ENCODE results near the gene PTOV1. TPM values are rescaled to one million over a fixed set of nuclear protein-coding genes. Genes with fewer than 3 reads are reported as not detected.

Gene PTOV1
- total and polyA plus RNA-seq, 2 of the 13 experiments (the other 11 are each of a cell fraction or from before 2014, with no cell fraction given): 63.5 to 68.5 TPM

DNA sequence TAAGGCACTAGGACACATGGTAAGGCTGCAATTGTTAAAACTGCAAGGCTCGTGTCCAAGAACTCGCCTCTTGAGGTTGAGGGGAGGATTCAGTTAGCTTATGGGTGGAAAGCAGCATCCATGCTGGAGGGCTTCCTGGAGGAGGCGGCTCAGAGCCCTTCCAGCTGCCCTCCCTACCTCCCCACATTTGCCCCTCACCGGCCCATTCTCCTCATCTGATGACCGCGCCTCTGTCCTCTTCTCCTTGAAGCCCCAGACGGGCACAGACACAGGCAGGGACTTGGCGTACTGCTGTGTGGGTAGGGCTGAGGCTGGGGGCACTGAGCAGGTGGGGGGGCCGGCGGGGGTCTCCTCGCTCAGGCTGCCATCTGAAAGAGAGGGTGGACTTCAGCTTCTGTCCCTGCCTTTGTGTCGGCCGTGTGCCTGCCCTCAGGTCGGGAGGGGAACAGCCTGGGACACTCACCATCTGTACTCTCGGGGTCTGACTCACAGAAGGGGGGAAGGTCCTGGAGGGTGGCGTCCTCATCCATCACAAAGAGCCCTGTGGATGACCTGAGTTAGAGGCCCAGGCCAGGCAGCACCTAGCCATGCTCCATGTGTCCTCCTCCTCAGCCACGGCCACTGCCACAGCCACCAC, 20.5 kb downstream of the PTOV1 start:
- Histone ChIP-seq H3K79me2 (ENCODE audit: insufficient read depth, low read length) (peaks cover 27% of the 10 kb centered on the region), H3K27ac (ENCODE audit: extremely low read length, insufficient read depth, low read length) (no peak overlapping the region), H3K4me3 (replicated peaks in 1 of 3; ENCODE audit: insufficient read depth in 1 of 3, low read depth in 2 of 3, low read length in 3 of 3) (no peak overlapping the region), H3K9ac (ENCODE audit: insufficient read depth, low read depth, low read length) (no peak overlapping the region), H3K9me3 (ENCODE audit: low read length) (no peaks in the 10 kb centered on the region), H3K4me2 (ENCODE audit: low read depth, low read length) (no peak overlapping the region), H2AFZ (ENCODE audit: low read length) (no peak overlapping the region), H4K20me1 (ENCODE audit: insufficient read depth, low read length) (no peaks in the 10 kb centered on the region), H3K27me3 (ENCODE audit: control insufficient read depth in 1 of 2, insufficient read depth in 2 of 2, low read length in 2 of 2) (no peaks in the 10 kb centered on the region; a peak in 1 of 5 replicates), H3K4me1 (ENCODE audit: insufficient read depth, low read length) (peaks cover 41% of the 10 kb centered on the region), H3K36me3 (replicated peaks in 1 of 2; ENCODE audit: control insufficient read depth in 1 of 2, insufficient read depth in 2 of 2, low read length in 2 of 2) (peaks cover 0 to 5% of the 10 kb centered on the region in 2 experiments; a peak in 3 of 5 replicates)
- no TSS peak for BruUV-seq (replicated peaks)
- in situ Hi-C loops (cut with HindIII; ENCODE audit: extremely low pct_ligation_motif_present, low pct_unique_long_range_greater_than_20kb) (no loop called here), intact Hi-C loops (cut with micrococcal nuclease; ENCODE audit: unreplicated experiment) (no loop called here)
- FAIRE-seq: no peak
- 95% methylated on average over 14 of the region's 17 CpGs for WGBS (ENCODE audit: low lambda C conversion rate)
- ChIA-PET CTCF (ENCODE audit: low intra/inter-chr PET ratio, low total read pairs) (no interaction called here), POLR2A (no interaction called here)
- TF ChIP-seq, protein P1, sequence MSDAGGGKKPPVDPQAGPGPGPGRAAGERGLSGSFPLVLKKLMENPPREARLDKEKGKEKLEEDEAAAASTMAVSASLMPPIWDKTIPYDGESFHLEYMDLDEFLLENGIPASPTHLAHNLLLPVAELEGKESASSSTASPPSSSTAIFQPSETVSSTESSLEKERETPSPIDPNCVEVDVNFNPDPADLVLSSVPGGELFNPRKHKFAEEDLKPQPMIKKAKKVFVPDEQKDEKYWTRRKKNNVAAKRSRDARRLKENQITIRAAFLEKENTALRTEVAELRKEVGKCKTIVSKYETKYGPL (CRISPR knock-in tag; IDR thresholded peaks at IDR 0.05): no peak
- peak; percentile 69 for TF ChIP-seq ZFP36 (IDR thresholded peaks at IDR 0.05; ENCODE audit: borderline replicate concordance, low read depth, low read length, partially characterized antibody)
- no peak for TF ChIP-seq PCBP1 (IDR thresholded peaks at IDR 0.05; ENCODE audit: borderline replicate concordance, low read depth, low read length)
- DNase-seq (ENCODE audit: low spot score): no peak
- ATAC-seq: no peak

DNA sequence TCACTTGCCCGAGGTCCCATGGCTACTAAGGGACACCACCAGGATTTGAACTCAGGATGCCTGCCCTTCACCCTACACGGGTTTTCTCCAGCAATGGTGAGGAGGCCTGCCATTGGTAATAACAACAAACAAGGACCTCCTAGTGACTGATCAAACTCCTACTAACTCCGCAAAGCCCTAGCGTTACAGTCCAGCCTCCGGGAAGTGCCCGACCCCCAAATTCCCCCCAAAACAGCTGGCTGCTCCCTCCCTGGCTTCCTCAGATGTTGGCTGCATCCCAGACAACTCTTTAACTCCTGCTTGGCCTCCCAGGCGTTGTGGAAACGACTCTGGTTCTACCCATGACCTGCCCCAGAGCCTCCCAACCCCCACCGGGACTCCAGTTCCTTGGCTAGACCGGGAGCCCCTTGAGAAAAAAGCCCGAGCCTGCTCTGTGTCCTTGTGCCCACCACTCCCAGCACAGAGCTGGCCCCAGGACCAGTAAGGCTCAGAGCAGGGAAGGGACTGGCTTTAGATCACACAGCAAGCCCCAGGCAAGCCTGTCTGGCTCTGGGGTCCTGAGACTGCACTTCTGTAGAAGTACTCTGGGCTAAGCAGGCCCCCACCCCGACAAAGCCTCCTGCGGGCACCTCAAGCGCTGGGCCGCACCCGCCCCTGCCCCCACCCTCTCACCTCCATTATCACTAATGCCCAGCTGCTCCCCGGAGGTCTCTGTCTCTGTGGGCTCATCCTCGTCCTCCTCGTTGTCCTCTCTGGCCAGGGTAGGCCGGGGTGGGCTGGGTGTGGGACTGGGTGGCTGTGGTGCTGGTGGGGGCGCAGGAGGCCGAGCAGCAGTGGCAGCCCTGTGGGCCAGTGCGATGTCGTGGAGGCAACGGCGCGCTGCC, 21.5 kb downstream of the PTOV1 start:
- no peaks in the 10 kb centered on the region for H3K9me3 ChIP-seq (ENCODE audit: low read length)
- POLR2A ChIA-PET: no interaction called here
- H3K79me2 ChIP-seq (ENCODE audit: insufficient read depth, low read length): peaks cover 24% of the 10 kb centered on the region
- H3K27me3 ChIP-seq (ENCODE audit: control insufficient read depth in 1 of 2, insufficient read depth in 2 of 2, low read length in 2 of 2): no peaks in the 10 kb centered on the region; a peak in 1 of 5 replicates
- FAIRE-seq: no peak
- no peak overlapping the region for H3K4me3 ChIP-seq (replicated peaks in 1 of 3; ENCODE audit: insufficient read depth in 1 of 3, low read depth in 2 of 3, low read length in 3 of 3)
- WGBS (ENCODE audit: low lambda C conversion rate): 96% methylated on average over 18 of the region's 27 CpGs
- peaks cover 38% of the 10 kb centered on the region for H3K4me1 ChIP-seq (ENCODE audit: insufficient read depth, low read length)
- H3K36me3 ChIP-seq (replicated peaks in 1 of 2; ENCODE audit: control insufficient read depth in 1 of 2, insufficient read depth in 2 of 2, low read length in 2 of 2): peaks cover 0 to 5% of the 10 kb centered on the region in 2 experiments; a peak in 3 of 5 replicates
- H3K9ac ChIP-seq (ENCODE audit: insufficient read depth, low read depth, low read length): no peak overlapping the region
- in situ Hi-C loops (cut with HindIII; ENCODE audit: extremely low pct_ligation_motif_present, low pct_unique_long_range_greater_than_20kb) (no loop called here), intact Hi-C loops (cut with micrococcal nuclease; ENCODE audit: unreplicated experiment) (no loop called here)
- no peak for ATAC-seq
- BruUV-seq (replicated peaks): no TSS peak
- H2AFZ ChIP-seq (ENCODE audit: low read length): no peak overlapping the region
- H3K4me2 ChIP-seq (ENCODE audit: low read depth, low read length): no peak overlapping the region
- CTCF ChIA-PET (ENCODE audit: low intra/inter-chr PET ratio, low total read pairs): no interaction called here
- TF ChIP-seq ZNF768 (CRISPR knock-in tag; IDR thresholded peaks at IDR 0.05) (0 out of 2 replicates have a peak, but pooled peaks have one; percentile 17), REL (CRISPR knock-in tag; conservative IDR thresholded peaks at IDR 0.05) (no peak)
- H3K27ac ChIP-seq (ENCODE audit: extremely low read length, insufficient read depth, low read length): no peak overlapping the region
- no peak for DNase-seq (ENCODE audit: low spot score)
- no peaks in the 10 kb centered on the region for H4K20me1 ChIP-seq (ENCODE audit: insufficient read depth, low read length)

Data from HepG2 (cell line).